ENCODE data around the gene PLCB4.

DNA sequence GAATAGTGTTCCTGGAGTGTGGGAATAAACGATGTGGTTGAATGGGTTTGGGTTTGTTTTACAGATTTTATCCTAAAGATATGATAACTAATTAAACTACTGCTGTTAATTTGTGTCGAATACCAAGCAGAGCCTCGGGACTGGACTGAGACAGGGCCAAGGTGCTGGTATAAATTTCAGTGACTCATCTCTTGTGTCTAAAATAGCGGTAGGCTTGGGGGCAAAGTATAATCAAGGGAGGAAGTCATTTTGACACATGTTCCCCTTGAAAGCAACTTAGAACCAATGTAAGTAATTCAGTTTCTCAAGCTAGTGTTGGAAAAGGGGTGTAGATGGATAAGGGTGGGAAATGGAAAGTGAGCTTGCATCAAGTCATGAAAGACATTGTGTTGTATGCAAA is 108.4 kb downstream of the PLCB4 start:
- TF ChIP-seq, protein P1, sequence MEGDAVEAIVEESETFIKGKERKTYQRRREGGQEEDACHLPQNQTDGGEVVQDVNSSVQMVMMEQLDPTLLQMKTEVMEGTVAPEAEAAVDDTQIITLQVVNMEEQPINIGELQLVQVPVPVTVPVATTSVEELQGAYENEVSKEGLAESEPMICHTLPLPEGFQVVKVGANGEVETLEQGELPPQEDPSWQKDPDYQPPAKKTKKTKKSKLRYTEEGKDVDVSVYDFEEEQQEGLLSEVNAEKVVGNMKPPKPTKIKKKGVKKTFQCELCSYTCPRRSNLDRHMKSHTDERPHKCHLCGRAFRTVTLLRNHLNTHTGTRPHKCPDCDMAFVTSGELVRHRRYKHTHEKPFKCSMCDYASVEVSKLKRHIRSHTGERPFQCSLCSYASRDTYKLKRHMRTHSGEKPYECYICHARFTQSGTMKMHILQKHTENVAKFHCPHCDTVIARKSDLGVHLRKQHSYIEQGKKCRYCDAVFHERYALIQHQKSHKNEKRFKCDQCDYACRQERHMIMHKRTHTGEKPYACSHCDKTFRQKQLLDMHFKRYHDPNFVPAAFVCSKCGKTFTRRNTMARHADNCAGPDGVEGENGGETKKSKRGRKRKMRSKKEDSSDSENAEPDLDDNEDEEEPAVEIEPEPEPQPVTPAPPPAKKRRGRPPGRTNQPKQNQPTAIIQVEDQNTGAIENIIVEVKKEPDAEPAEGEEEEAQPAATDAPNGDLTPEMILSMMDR (IDR thresholded peaks at IDR 0.05), result no peak
- no peak for TF ChIP-seq POLR2A (IDR thresholded peaks at IDR 0.05)
